OCI-LY3 (cell line): ENCODE measurements around the gene CWF19L2.

Source experiments
- H2AFZ ChIP-seq: fragments of 200-600, 300-600 bp; shearing (Covaris generic); 2 replicates; pipeline ENCODE4 v1.6.0; 2014; ENCODE audit warnings: antibody characterized with exemption, low read depth, low read length
- H3K27ac ChIP-seq: fragments of 200-600, 300-600 bp; sonication (generic); 2 replicates; pipeline ENCODE4 v1.5.1; 2014; ENCODE audit warnings: mild to moderate bottlenecking, low read length, moderate library complexity, mixed read lengths
- H3K27me3 ChIP-seq: fragments of 200-600, 300-600 bp; sonication (generic); 2 replicates; pipeline ENCODE4 v1.6.1; 2014; ENCODE audit warnings: low read depth, low read length, mixed read lengths
- H3K36me3 ChIP-seq: fragments of 200-600, 300-600 bp; sonication (generic); replicated peaks from 2 replicates; pipeline ENCODE3; 2014; ENCODE audit warnings: low read depth, low read length, mixed read lengths
- H3K4me1 ChIP-seq: fragments of 300-600, 200-600 bp; sonication (generic); 2 replicates; pipeline ENCODE4 v1.6.1; 2014; ENCODE audit warnings: low read length, mixed read lengths
- H3K4me2 ChIP-seq: fragments of 200-600, 300-600 bp; sonication (generic); 2 replicates; pipeline ENCODE4 v1.6.1; 2014; ENCODE audit warnings: low read length, mixed read lengths
- H3K4me3 ChIP-seq: fragments of 300-600, 200-600 bp; sonication (generic); 2 replicates; pipeline ENCODE4 v1.5.1; 2014; ENCODE audit warnings: antibody characterized with exemption, mild to moderate bottlenecking, low read length, moderate library complexity
- H3K79me2 ChIP-seq: fragments of 300-600, 200-600 bp; shearing (Covaris generic); 2 replicates; pipeline ENCODE4 v1.6.1; 2014; ENCODE audit warnings: mild to moderate bottlenecking, low read length, mixed read lengths
- H3K9ac ChIP-seq: fragments of 300-600, 200-600 bp; shearing (Covaris generic); 2 replicates; pipeline ENCODE4 v1.6.0; 2014; ENCODE audit warnings: mild to moderate bottlenecking, low read length, moderate library complexity
- H3K9me3 ChIP-seq: fragments of 200-600, 300-600 bp; shearing (Covaris generic); 2 replicates; pipeline ENCODE4 v1.6.1; 2014; ENCODE audit warnings: low read length, mixed read lengths; ENCODE audit not compliant: insufficient read depth
- H4K20me1 ChIP-seq: fragments of 200-600, 300-600 bp; sonication (generic); 2 replicates; pipeline ENCODE4 v1.6.1; 2016; ENCODE audit warnings: low read length, mixed read lengths; ENCODE audit not compliant: insufficient read depth
- CTCF ChIP-seq: fragments of 200-600, 300-600 bp; sonication (generic); IDR thresholded peaks from 2 replicates; pipeline ENCODE4 v1.5.1; 2014; ENCODE audit warnings: antibody characterized with exemption, low read length, low read depth
- EZH2phosphoT487 ChIP-seq: fragments of 200-600 bp; shearing (Covaris generic); IDR thresholded peaks from 2 replicates; pipeline ENCODE4 v1.6.1; 2018; ENCODE audit warnings: antibody characterized with exemption, mixed run types, low read depth

CWF19L2 gene

GRCh38 chr11:107482234-107482633 lies 24.6 kb upstream of the CWF19L2 start:
- no peak overlapping the region for H3K27ac ChIP-seq
- H4K20me1 ChIP-seq = no peaks in the 10 kb centered on the region
- H2AFZ ChIP-seq = no peak overlapping the region
- no peak overlapping the region for H3K4me2 ChIP-seq
- H3K9me3 ChIP-seq = no peaks in the 10 kb centered on the region
- no peaks in the 10 kb centered on the region for H3K36me3 ChIP-seq
- no peak overlapping the region for H3K4me3 ChIP-seq
- no peaks in the 10 kb centered on the region for H3K4me1 ChIP-seq
- no peaks in the 10 kb centered on the region for H3K79me2 ChIP-seq
- H3K27me3 ChIP-seq = no peaks in the 10 kb centered on the region
- TF ChIP-seq EZH2phosphoT487 (no peak), CTCF (no peak)
- no peak overlapping the region for H3K9ac ChIP-seq

GRCh38 chr11:107478922-107479321 lies 21.3 kb upstream of the CWF19L2 start:
- Histone ChIP-seq H3K9me3 (no peaks in the 10 kb centered on the region), H3K27ac (no peak overlapping the region), H3K4me2 (no peak overlapping the region), H3K9ac (no peak overlapping the region), H4K20me1 (no peaks in the 10 kb centered on the region), H3K27me3 (no peaks in the 10 kb centered on the region), H3K36me3 (no peaks in the 10 kb centered on the region), H3K4me1 (no peaks in the 10 kb centered on the region), H2AFZ (no peak overlapping the region), H3K79me2 (no peaks in the 10 kb centered on the region), H3K4me3 (no peak overlapping the region)
- TF ChIP-seq EZH2phosphoT487 = no peak
- TF ChIP-seq CTCF = no peak

GRCh38 chr11:107477820-107478219 lies 20.2 kb upstream of the CWF19L2 start:
- H3K36me3 ChIP-seq = no peaks in the 10 kb centered on the region

GRCh38 chr11:107473792-107474191 lies 16.2 kb upstream of the CWF19L2 start:
- Histone ChIP-seq H3K27ac (no peak overlapping the region), H2AFZ (no peak overlapping the region), H3K9me3 (no peaks in the 10 kb centered on the region), H3K79me2 (no peaks in the 10 kb centered on the region), H3K9ac (no peak overlapping the region), H3K4me3 (no peak overlapping the region), H3K36me3 (no peaks in the 10 kb centered on the region), H3K27me3 (no peaks in the 10 kb centered on the region), H4K20me1 (no peaks in the 10 kb centered on the region), H3K4me1 (no peaks in the 10 kb centered on the region), H3K4me2 (no peak overlapping the region)
- TF ChIP-seq EZH2phosphoT487 (no peak), CTCF (no peak)

More at GRCh38 chr11:107477820-107478219, 20.2 kb upstream of the CWF19L2 start:
- no peak overlapping the region for H3K9ac ChIP-seq
- H3K27me3 ChIP-seq = no peaks in the 10 kb centered on the region
- H4K20me1 ChIP-seq = no peaks in the 10 kb centered on the region
- no peak overlapping the region for H3K4me2 ChIP-seq
- TF ChIP-seq CTCF (no peak), EZH2phosphoT487 (no peak)
- no peaks in the 10 kb centered on the region for H3K79me2 ChIP-seq
- no peaks in the 10 kb centered on the region for H3K9me3 ChIP-seq
- no peaks in the 10 kb centered on the region for H3K4me1 ChIP-seq
- H2AFZ ChIP-seq = no peak overlapping the region
- H3K27ac ChIP-seq = no peak overlapping the region
- no peak overlapping the region for H3K4me3 ChIP-seq
